OCI-LY3 (cell line): Measurements from ENCODE around the gene MAGI2.

Experiments
- H2AFZ ChIP-seq: fragments of 200-600, 300-600 bp; shearing (Covaris generic); 2 replicates; pipeline ENCODE4 v1.6.0; 2014; ENCODE audit warnings: antibody characterized with exemption, low read depth, low read length
- H3K27ac ChIP-seq: fragments of 200-600, 300-600 bp; sonication (generic); 2 replicates; pipeline ENCODE4 v1.5.1; 2014; ENCODE audit warnings: mild to moderate bottlenecking, low read length, moderate library complexity, mixed read lengths
- H3K27me3 ChIP-seq: fragments of 200-600, 300-600 bp; sonication (generic); 2 replicates; pipeline ENCODE4 v1.6.1; 2014; ENCODE audit warnings: low read depth, low read length, mixed read lengths
- H3K36me3 ChIP-seq: fragments of 200-600, 300-600 bp; sonication (generic); replicated peaks from 2 replicates; pipeline ENCODE3; 2014; ENCODE audit warnings: low read depth, low read length, mixed read lengths
- H3K4me1 ChIP-seq: fragments of 300-600, 200-600 bp; sonication (generic); 2 replicates; pipeline ENCODE4 v1.6.1; 2014; ENCODE audit warnings: low read length, mixed read lengths
- H3K4me2 ChIP-seq: fragments of 200-600, 300-600 bp; sonication (generic); 2 replicates; pipeline ENCODE4 v1.6.1; 2014; ENCODE audit warnings: low read length, mixed read lengths
- H3K4me3 ChIP-seq: fragments of 300-600, 200-600 bp; sonication (generic); 2 replicates; pipeline ENCODE4 v1.5.1; 2014; ENCODE audit warnings: antibody characterized with exemption, mild to moderate bottlenecking, low read length, moderate library complexity
- H3K79me2 ChIP-seq: fragments of 300-600, 200-600 bp; shearing (Covaris generic); 2 replicates; pipeline ENCODE4 v1.6.1; 2014; ENCODE audit warnings: mild to moderate bottlenecking, low read length, mixed read lengths
- H3K9ac ChIP-seq: fragments of 300-600, 200-600 bp; shearing (Covaris generic); 2 replicates; pipeline ENCODE4 v1.6.0; 2014; ENCODE audit warnings: mild to moderate bottlenecking, low read length, moderate library complexity
- H3K9me3 ChIP-seq: fragments of 200-600, 300-600 bp; shearing (Covaris generic); 2 replicates; pipeline ENCODE4 v1.6.1; 2014; ENCODE audit warnings: low read length, mixed read lengths; ENCODE audit not compliant: insufficient read depth
- H4K20me1 ChIP-seq: fragments of 200-600, 300-600 bp; sonication (generic); 2 replicates; pipeline ENCODE4 v1.6.1; 2016; ENCODE audit warnings: low read length, mixed read lengths; ENCODE audit not compliant: insufficient read depth
- CTCF ChIP-seq: fragments of 200-600, 300-600 bp; sonication (generic); IDR thresholded peaks from 2 replicates; pipeline ENCODE4 v1.5.1; 2014; ENCODE audit warnings: antibody characterized with exemption, low read length, low read depth
- EZH2phosphoT487 ChIP-seq: fragments of 200-600 bp; shearing (Covaris generic); IDR thresholded peaks from 2 replicates; pipeline ENCODE4 v1.6.1; 2018; ENCODE audit warnings: antibody characterized with exemption, mixed run types, low read depth

MAGI2 gene

DNA sequence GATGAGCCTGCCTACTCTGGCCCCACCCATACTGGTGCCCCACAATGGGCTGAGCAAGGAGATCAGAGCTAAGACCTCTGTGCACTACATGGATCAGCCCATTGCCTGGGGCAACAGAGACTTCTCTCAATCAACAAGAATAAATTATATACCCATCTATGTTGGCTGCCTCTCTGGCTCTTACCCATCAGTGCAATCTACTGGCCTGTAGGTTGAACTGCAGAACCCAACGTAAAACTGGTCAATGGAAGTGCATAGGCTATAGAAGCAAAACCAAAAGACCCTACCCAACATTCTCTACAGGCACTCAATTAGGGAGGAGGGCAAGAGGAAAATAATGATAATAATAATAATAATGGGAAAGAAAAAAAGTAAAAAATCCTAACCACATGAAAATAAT lies 574.3 kb downstream of the MAGI2 start:
- Histone ChIP-seq H3K79me2 (no peaks in the 10 kb centered on the region), H3K27ac (no peak overlapping the region), H3K27me3 (no peaks in the 10 kb centered on the region), H3K4me2 (no peak overlapping the region), H3K36me3 (no peaks in the 10 kb centered on the region), H3K9ac (no peak overlapping the region), H3K4me3 (no peak overlapping the region), H3K4me1 (no peaks in the 10 kb centered on the region), H3K9me3 (no peaks in the 10 kb centered on the region), H2AFZ (no peak overlapping the region), H4K20me1 (no peaks in the 10 kb centered on the region)
- TF ChIP-seq CTCF (no peak), EZH2phosphoT487 (no peak)

DNA sequence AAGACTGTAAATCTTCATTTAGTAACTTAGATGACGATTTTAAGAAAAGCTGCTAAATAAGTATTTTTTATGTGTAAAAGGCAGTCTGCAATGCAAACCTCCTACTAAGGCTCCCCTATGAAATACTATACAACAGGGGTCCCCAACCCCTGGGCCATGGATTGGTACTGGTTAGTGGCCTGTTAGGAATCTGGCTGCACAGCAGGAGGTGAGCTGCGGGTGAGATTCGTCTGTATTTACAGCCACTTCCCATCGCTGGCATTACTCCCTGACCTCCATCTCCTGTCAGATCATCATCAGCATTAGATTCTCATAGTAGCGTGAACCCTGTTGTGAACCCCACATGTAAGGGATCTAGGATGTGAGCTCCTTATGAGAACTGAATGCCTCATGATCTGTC lies 580.4 kb downstream of the MAGI2 start:
- Histone ChIP-seq H3K36me3 (no peaks in the 10 kb centered on the region), H2AFZ (no peak overlapping the region), H3K9ac (no peak overlapping the region), H4K20me1 (no peaks in the 10 kb centered on the region), H3K4me3 (no peak overlapping the region), H3K79me2 (no peaks in the 10 kb centered on the region), H3K4me1 (no peaks in the 10 kb centered on the region), H3K27me3 (no peaks in the 10 kb centered on the region), H3K9me3 (no peaks in the 10 kb centered on the region), H3K4me2 (no peak overlapping the region), H3K27ac (no peak overlapping the region)
- no peak for TF ChIP-seq EZH2phosphoT487
- no peak for TF ChIP-seq CTCF

DNA sequence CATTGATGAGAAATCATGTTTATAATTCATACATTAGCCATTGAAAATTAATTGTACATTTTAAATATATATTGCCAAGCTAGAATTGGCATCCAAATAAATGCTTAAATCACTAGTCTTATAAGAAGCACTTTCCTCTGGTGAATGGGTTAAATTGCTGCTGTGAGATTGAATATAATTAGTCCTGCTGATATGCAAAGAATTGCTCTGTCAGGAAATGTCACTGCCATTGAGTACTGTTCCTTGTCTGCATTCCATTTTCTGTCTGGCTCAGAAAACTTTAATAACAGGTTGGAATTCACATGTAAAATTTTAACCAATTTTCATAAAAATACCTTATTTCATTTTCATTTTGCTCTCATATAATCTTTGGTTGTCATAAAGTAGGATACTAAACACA lies 589.1 kb downstream of the MAGI2 start:
- H3K4me2 ChIP-seq: no peak overlapping the region
- no peak overlapping the region for H3K4me3 ChIP-seq

DNA sequence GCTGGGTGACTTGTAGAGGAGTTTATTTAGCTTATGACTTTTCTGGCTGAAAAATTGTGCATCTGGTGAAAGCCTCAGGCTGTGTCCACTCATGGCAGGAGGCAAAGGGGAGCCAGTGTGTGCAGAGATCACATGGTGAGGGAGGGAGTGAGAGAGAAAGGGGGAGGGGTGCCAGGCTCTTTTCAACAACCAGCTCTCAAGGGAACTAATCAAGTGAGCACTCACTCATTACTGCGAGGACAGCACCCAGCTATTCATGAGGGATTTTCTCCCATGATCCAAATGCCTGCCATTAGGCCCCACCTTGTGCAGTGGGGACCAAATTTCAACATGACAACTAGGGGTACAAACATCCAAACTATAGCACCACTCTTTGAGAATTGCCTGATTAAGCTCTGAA lies 590.2 kb downstream of the MAGI2 start:
- H3K27ac ChIP-seq: no peak overlapping the region
- H2AFZ ChIP-seq: no peak overlapping the region
- H3K9ac ChIP-seq: no peak overlapping the region
- H3K36me3 ChIP-seq: no peaks in the 10 kb centered on the region
- H3K79me2 ChIP-seq: no peaks in the 10 kb centered on the region
- no peak overlapping the region for H3K4me2 ChIP-seq
- H4K20me1 ChIP-seq: no peaks in the 10 kb centered on the region
- no peaks in the 10 kb centered on the region for H3K27me3 ChIP-seq
- H3K9me3 ChIP-seq: no peaks in the 10 kb centered on the region
- no peaks in the 10 kb centered on the region for H3K4me1 ChIP-seq
- H3K4me3 ChIP-seq: no peak overlapping the region
- TF ChIP-seq CTCF (no peak), EZH2phosphoT487 (no peak)

More for the DNA sequence above, 589.1 kb downstream of the MAGI2 start:
- Histone ChIP-seq H3K79me2 (no peaks in the 10 kb centered on the region), H3K4me1 (no peaks in the 10 kb centered on the region), H4K20me1 (no peaks in the 10 kb centered on the region), H3K36me3 (no peaks in the 10 kb centered on the region), H3K9ac (no peak overlapping the region), H3K27me3 (no peaks in the 10 kb centered on the region), H3K9me3 (no peaks in the 10 kb centered on the region), H3K27ac (no peak overlapping the region), H2AFZ (no peak overlapping the region)
- TF ChIP-seq CTCF: no peak
- no peak for TF ChIP-seq EZH2phosphoT487
